Esophagus muscularis mucosa (tissue), 4 donors: ENCODE data around the gene ST7.

ENCODE experiments used
- CTCF ChIP-seq, 3 experiments: fragments of 200-600 bp in 2 of 3; fragments of 450-650 bp in 1 of 3; sonication (generic) in 2 of 3; IDR thresholded peaks; one replicate each; pipeline ENCODE4 v1.5.1; 2017 to 2019; ENCODE audit warnings: antibody characterized with exemption in 3 of 3, mild to moderate bottlenecking in 2 of 3, moderate library complexity in 1 of 3
- EP300 ChIP-seq: sonication (generic); formaldehyde crosslinking; IDR thresholded peaks from one replicate; pipeline ENCODE4 v1.6.1; 2017; ENCODE audit warnings: antibody characterized with exemption
- POLR2A ChIP-seq: fragments of 450-650 bp; IDR thresholded peaks from one replicate; pipeline ENCODE4 v1.6.1; 2017; ENCODE audit warnings: antibody characterized with exemption, moderate library complexity, mild to moderate bottlenecking, low read depth
- POLR2AphosphoS5 ChIP-seq, 2 donors: sonication (generic); formaldehyde crosslinking; IDR thresholded peaks; one replicate each; pipeline ENCODE4 v1.6.1; 2017; ENCODE audit warnings: antibody characterized with exemption in 2 of 2

GRCh38 chr7:117238472-117238871 is 285.2 kb downstream of the ST7 start:
- TF ChIP-seq CTCF (IDR thresholded peaks at IDR 0.05) (no peak), POLR2AphosphoS5 (IDR thresholded peaks at IDR 0.05) (no peak), POLR2A (no peak), EP300 (no peak)
